Upper lobe of left lung (tissue), 4 donors: ENCODE data around the gene DTNB.

Experiments
- CTCF ChIP-seq, 6 experiments: fragments of 450-650 bp in 4 of 6; fragments of 200-600 bp in 2 of 6; sonication (generic) in 2 of 6; IDR thresholded peaks; one replicate each; pipeline ENCODE4 v1.5.1; 2016 to 2019; ENCODE audit warnings: antibody characterized with exemption in 6 of 6
- EP300 ChIP-seq, 4 donors: sonication (generic); formaldehyde crosslinking; IDR thresholded peaks; one replicate each; pipeline ENCODE4 v1.5.1; 2017; ENCODE audit warnings: antibody characterized with exemption in 4 of 4, control low read depth in 2 of 4
- POLR2A ChIP-seq, 4 donors: fragments of 450-650 bp; IDR thresholded peaks; one replicate each; pipeline ENCODE4 v1.5.1; 2016 to 2017; ENCODE audit warnings: antibody characterized with exemption in 4 of 4, mild to moderate bottlenecking in 2 of 4

- TF ChIP-seq CTCF (IDR thresholded peaks at IDR 0.05) (no peak), EP300 (IDR thresholded peaks at IDR 0.05) (peak in 1 of 4 donors; percentile 18), POLR2A (IDR thresholded peaks at IDR 0.05) (no peak)
These were observed 1.8 kb downstream of the DTNB start for GRCh38 chr2:25671622-25672021.
